ENCODE data around the gene NAXD.
"Not testable (repeated sequence)": the region's sequence is repeated elsewhere in the genome, so short reads cannot be mapped to it uniquely, and the experiment has no call there.

NAXD gene

GRCh38 chr13:110593430-110594130, 21.8 kb upstream of the NAXD start:
- no peak overlapping the region for H3K4me3 ChIP-seq (ENCODE audit: control insufficient read depth, low read depth, low read length)
- no peak for DNase-seq (ENCODE audit: low read depth)
- TF ChIP-seq CTCF (IDR thresholded peaks at IDR 0.05; ENCODE audit: control insufficient read depth, insufficient read depth, low read depth, low read length, missing control alignments) = peak; percentile 50

GRCh38 chr13:110597041-110597689, 18.2 kb upstream of the NAXD start:
- no peak for DNase-seq (ENCODE audit: low read depth)
- no peak for TF ChIP-seq CTCF (IDR thresholded peaks at IDR 0.05; ENCODE audit: control insufficient read depth, insufficient read depth, low read depth, low read length, missing control alignments)
- no peak overlapping the region for H3K4me3 ChIP-seq (ENCODE audit: control insufficient read depth, low read depth, low read length)

GRCh38 chr13:110600261-110600819, 15.0 kb upstream of the NAXD start:
- no peak for DNase-seq (ENCODE audit: low read depth)
- TF ChIP-seq CTCF (IDR thresholded peaks at IDR 0.05; ENCODE audit: control insufficient read depth, insufficient read depth, low read depth, low read length, missing control alignments) = no peak
- no peak overlapping the region for H3K4me3 ChIP-seq (ENCODE audit: control insufficient read depth, low read depth, low read length)

- TF ChIP-seq CTCF (IDR thresholded peaks at IDR 0.05; ENCODE audit: control insufficient read depth, insufficient read depth, low read depth, low read length, missing control alignments) = no peak
- H3K4me3 ChIP-seq (ENCODE audit: control insufficient read depth, low read depth, low read length) = no peak overlapping the region
- DNase-seq (ENCODE audit: low read depth) = no peak
Measured at GRCh38 chr13:110600980-110601379, 14.4 kb upstream of the NAXD start.

GRCh38 chr13:110605132-110605531, 10.2 kb upstream of the NAXD start:
- no peak overlapping the region for H3K4me3 ChIP-seq (ENCODE audit: control insufficient read depth, low read depth, low read length)
- DNase-seq (ENCODE audit: low read depth) = no peak
- no peak for TF ChIP-seq CTCF (IDR thresholded peaks at IDR 0.05; ENCODE audit: control insufficient read depth, insufficient read depth, low read depth, low read length, missing control alignments)

- DNase-seq (ENCODE audit: low read depth); H3K4me3 ChIP-seq (ENCODE audit: control insufficient read depth, low read depth, low read length): not testable (repeated sequence)
Measured at GRCh38 chr13:110606281-110606680, 9.1 kb upstream of the NAXD start.

GRCh38 chr13:110607675-110608224, 7.6 kb upstream of the NAXD start:
- no peak for DNase-seq (ENCODE audit: low read depth)
- no peak overlapping the region for H3K4me3 ChIP-seq (ENCODE audit: control insufficient read depth, low read depth, low read length)

More at GRCh38 chr13:110607675-110608224, 7.6 kb upstream of the NAXD start:
- no peak for TF ChIP-seq CTCF (IDR thresholded peaks at IDR 0.05; ENCODE audit: control insufficient read depth, insufficient read depth, low read depth, low read length, missing control alignments)
